Body of pancreas (tissue), 4 donors: ENCODE data around the gene TOX3.

Experiments
- POLR2A ChIP-seq, 3 donors: fragments of 450-650 bp; IDR thresholded peaks; one replicate each; pipeline ENCODE4 v1.6.1; 2016; ENCODE audit warnings: antibody characterized with exemption in 3 of 3, mild to moderate bottlenecking in 2 of 3
- TF ChIP-seq, protein P1 (sequence below), 7 experiments: fragments of 450-650 bp in 4 of 7; fragments of 200-600 bp in 3 of 7; sonication (generic) in 3 of 7; IDR thresholded peaks; one replicate each; pipeline ENCODE4 v1.5.1; 2016 to 2019; ENCODE audit warnings: antibody characterized with exemption in 7 of 7

GRCh38 chr16:52463904-52464303 lies 83.0 kb downstream of the TOX3 start:
- TF ChIP-seq, protein P1, sequence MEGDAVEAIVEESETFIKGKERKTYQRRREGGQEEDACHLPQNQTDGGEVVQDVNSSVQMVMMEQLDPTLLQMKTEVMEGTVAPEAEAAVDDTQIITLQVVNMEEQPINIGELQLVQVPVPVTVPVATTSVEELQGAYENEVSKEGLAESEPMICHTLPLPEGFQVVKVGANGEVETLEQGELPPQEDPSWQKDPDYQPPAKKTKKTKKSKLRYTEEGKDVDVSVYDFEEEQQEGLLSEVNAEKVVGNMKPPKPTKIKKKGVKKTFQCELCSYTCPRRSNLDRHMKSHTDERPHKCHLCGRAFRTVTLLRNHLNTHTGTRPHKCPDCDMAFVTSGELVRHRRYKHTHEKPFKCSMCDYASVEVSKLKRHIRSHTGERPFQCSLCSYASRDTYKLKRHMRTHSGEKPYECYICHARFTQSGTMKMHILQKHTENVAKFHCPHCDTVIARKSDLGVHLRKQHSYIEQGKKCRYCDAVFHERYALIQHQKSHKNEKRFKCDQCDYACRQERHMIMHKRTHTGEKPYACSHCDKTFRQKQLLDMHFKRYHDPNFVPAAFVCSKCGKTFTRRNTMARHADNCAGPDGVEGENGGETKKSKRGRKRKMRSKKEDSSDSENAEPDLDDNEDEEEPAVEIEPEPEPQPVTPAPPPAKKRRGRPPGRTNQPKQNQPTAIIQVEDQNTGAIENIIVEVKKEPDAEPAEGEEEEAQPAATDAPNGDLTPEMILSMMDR (IDR thresholded peaks at IDR 0.05), result no peak
- no peak for TF ChIP-seq POLR2A (IDR thresholded peaks at IDR 0.05)
